NCI-H2081 (cell line): Measurements from ENCODE around the gene DVL2.
A peak's percentile ranks its signal among the peaks of the same experiment; 100 is the strongest.
"Not testable (repeated sequence)": the region's sequence is repeated elsewhere in the genome, so short reads cannot be mapped to it uniquely, and the experiment has no call there.

Source experiments
- DNase-seq, 2 experiments: peaks; one replicate each; lab custom pipeline; 2025; lab: John Stamatoyannopoulos, UW

The DVL2 gene

DNA sequence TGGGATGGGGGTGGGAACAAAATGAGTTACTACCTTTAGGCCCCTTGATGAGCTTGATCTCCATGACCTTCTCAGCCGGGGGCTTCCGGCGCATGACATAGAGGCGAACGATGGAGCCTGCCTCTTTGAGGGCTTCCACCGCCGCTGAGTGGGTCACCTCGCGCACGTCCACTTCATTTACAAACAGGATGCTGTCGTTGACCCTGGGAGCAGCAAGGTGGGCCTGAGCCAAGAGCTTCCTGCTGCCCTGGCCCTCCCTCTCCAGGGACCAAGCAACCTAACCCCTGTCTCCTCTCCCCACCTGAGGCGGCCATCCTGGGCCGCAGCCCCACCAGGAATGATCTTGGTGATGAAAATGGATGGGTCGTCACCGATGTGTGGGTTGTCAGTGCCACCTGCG, 30.9 kb downstream of the DVL2 start:
- no peak for DNase-seq

DNA sequence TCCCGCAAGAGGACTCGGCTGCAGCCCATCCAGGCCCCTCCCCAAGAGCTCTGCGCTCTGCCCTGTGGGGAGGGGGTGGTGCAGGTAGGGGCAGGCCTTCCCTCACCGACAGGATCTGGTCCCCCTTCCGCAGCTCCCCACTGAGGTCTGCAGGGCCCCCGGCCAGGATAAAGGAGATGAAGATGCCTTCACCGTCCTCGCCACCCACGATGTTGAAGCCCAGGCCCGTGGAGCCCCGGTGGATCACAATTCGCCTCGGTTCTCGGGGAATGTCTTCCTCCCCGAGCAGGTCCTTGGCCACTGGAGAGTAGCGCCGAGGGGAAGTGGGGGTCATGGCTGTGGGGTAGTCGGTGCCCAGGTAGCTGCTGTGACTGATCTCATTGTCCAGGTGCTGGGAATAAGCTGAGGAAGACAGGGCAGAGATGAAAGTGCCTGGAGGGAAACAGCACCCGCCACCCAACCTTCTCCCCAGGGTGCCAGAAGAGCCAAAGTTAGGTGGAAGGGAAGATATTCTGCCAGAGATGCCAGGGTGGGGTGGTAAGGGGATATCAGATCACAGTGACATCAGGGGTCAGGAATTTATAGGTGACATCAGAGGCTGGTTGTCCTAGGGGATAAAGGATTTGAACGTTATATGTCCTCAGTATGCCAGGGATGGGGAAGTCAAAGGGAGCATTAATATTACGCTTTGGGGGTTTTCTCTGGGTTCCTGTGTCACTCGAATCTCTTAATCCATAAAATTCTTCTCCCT, 37.5 kb downstream of the DVL2 start:
- no peak for DNase-seq

DNA sequence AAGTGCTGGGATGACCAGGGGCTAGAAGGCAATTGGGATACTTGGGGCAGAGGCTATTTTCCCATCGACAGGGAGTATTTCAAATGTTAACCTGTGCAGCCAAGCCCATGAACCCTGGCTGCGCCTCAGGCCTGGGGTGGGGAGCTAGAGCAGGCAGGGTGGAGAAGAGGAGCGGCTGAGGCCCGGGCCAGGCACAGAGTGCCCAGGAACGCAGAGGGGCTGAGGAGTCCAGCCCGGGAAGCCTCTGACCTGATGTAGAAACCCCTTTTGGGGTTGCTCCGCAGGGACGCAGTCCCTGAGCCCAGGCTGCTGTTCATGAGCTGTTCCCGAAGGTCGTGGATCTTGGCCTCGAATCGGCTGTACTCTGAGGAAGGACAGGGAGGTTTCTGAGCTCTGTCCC, 38.3 kb downstream of the DVL2 start:
- DNase-seq: no peak

DNA sequence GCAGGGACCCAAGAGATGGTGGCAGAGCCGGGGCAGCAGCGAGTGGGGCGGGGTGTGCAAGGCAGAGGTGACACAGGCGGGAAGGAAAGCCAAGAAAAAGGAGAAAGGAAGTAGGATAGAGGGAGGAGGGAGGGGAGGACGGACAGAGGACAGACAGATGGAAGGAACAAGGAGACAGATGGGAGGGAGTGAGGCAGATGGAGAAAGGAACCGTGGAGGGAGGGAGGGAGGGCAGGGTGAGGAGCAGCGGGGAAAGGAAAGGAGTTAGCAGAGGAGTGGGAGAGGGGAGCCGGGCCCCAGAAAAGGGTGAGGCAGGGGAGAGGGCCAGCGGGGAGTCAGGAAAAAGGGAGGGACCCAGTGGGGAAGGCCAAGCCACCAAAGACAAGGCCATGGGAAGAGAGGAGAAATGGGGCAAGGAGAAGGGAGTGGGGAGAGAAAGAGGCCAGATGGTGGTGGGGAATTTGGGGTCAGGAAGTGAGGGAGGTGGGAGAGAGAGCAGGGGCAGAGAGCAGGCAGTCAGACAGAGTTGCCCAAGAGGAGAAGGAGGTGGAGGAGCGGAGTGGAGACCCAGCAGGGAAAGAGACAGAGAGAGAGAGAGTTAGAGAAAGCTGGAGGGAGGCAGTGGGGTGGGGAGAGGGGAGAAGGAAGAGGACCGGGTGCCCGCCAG, 41.9 kb downstream of the DVL2 start:
- DNase-seq: no peak

DNA sequence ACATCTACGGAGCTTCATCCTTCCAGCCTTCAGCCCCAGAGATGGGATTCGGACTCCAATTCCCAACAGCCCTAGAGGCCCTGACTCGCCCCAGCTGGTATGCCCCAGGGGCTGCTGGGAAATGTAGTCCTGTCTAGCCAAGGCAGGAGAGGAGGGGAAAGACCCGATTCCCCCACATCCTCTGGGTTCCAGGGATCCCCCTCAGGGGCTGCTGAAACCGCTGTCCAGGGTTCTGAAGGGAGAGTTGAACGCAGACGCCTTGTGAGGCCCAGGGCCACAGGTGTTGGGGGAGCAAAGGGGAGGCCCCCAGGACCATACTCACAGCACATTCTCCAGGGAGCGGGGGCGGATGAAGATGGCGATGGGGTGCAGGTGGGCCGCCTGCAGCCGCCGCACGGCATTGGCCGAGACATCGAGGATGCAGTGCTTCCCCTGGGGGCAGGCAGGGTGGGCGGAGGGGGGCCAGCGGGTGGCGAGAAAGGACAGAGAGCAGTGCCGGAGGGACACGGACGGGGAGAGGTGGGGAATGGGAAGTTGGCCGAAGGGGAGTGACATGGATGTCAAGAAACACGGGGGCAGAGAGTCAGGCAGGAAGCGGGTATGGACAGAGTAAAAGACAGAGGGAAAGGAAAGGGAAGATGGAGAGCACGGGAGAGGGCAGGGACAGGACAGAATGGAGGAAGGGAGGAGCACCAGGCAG, 42.6 kb downstream of the DVL2 start:
- no peak for DNase-seq

DNA sequence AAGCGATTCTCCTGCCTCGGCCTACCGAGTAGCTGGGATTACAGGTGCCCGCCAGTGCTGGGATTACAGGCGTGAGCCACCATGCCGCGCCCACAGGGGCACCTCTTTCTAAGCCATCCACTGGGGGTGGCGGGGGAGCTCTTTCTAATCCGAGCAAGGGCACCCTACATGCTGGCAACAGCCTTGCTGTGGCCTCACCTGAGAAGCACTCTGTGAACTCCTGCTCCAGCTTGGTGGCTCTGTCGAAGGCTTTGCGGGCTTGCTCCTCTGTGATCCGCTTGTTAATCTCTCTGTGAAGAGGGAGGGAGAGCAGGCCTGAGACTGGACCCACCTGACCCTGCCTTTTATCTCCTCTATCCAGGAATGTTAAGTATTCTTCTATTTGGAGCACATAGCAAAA, 43.2 kb downstream of the DVL2 start:
- no peak for DNase-seq

DNA sequence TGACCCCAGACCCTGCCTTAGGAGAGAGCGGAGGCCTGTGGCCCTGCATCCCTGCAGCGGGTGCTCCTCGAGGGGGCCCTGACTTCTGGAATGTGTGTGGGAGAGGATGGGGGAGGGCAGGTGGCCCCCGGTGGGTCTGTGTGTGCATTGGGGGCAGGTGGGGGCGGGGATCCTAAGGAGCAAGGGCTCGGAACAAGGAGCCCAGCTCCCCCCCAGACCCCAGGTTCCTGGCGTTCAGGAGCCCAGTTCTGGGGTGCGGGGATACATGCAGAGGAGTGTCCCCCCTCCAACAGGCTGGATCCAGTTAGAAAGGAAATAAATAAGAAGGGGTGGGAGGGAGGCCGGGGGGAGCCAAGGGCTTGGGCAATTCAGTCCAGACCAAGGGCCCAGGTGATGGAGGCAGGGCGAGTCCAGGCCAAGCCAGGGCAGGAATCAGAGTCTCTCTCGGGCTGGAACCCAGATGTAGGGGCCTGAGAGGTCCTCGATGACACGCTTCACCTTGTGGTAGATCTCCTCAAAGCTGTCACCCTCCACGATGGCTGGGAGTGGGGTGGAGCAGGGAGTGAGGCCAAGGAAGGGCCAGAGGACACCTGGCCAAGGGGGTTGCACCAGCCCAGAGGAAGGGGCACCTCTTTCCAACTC, 43.9 kb downstream of the DVL2 start:
- DNase-seq: no peak

DNA sequence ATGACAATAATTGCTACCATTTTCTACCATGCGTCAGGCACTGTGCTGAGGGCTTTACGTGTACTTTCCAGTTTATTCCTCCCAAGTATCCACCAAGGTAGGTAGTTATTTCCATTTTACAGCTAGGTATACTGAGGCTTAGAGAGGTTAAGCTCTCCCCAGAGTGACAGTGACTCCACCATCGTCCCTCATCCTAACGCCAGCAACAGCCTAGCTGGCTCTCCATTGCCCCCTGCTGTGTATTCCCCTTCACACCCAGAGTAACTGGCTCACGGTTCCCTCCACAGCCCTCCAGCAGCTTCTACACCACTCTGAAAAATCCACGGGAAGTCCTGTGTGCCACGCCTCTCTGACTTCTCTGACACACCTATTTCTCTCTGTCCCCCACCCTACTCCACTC, 48.1 kb downstream of the DVL2 start:
- DNase-seq: no peak

DNA sequence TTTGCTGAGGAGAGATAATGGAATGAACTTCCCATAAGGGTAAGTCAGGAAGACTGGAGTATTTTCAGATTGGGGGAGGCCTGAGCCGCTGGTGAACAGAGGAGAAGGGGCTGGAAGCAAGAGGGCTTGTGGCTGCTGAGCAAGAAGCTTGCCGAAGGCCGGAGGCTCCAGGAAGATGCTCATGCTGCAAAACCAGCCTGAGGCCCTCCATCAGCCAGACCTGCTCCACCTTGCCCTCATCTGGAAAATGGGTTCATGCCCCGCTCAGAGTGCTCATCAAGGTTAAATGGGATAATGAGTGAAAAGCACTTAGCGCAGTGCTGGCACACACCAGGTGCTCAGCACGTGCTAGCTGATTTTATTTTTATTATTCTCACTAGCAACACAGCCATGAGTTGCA, 49.7 kb downstream of the DVL2 start:
- no peak for DNase-seq

DNA sequence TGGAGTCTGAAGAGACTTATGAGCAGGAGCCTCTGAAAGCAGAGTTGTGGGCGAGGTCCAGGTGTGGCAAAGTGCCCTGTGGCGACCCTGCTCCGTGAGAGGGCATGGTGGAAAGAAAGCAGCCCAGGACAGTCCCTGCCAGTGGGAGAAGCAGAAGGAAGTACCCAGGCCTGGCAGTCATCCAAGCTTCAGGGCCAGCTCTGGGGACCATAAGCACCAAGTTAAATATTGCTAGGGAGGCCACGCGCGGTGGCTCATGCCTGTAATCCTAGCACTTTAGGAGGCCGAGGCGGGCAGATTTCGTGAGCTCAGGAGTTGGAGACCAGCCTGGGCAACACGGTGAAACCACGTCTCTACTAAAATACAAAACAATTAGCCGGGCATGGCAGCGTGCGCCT, 50.2 kb downstream of the DVL2 start:
- DNase-seq: peak; percentile 2 to 3

DNA sequence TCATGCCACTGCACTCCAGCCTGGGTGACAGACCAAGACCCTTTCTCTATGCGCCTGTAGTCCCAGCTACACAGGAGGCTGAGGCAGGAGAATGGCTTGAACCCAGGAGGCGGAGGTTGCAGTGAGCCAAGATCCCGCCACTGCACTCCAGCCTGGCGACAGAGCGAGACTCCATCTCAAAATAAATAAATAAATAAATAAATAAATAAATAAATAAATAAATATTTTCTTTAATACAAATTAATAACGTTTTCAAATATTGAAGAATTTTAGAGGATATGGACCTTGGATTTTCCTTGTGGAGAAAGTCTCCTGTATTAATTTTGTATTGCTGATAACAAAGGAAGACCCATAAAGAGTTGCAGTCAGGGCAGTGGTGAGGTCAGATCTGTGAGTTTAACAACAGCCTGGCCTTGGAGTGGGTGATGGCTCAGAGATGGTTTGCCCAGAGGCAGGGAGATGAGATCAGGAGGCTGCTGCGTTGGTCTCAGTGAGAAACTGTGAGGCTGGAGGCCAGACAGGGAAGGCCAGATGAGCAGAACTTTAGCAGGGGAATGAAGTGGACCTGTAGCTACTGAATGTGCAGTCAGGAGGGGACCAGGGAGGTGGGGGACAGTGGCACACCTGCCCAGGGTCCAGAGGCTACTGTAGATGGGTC, 50.8 kb downstream of the DVL2 start:
- no peak for DNase-seq

DNA sequence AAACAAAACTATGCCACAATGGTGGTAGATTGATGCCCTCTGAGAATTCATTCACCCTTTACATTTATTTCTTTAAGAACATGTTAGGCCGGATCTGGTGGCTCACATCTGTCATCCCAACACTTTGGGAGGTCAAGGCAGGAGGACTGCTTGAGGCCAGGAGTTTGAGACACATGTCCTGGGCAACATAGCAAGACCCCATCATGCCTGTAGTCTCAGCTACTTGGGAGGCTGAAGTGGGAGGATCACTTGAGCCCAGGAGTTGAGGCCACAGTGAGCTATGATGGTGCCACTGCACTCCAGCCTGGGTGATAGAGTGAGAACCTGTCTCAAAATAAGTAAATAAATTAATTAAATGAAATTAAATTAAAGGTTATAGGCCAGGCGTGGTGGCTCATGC, 52.2 kb downstream of the DVL2 start:
- not testable (repeated sequence) for DNase-seq

DNA sequence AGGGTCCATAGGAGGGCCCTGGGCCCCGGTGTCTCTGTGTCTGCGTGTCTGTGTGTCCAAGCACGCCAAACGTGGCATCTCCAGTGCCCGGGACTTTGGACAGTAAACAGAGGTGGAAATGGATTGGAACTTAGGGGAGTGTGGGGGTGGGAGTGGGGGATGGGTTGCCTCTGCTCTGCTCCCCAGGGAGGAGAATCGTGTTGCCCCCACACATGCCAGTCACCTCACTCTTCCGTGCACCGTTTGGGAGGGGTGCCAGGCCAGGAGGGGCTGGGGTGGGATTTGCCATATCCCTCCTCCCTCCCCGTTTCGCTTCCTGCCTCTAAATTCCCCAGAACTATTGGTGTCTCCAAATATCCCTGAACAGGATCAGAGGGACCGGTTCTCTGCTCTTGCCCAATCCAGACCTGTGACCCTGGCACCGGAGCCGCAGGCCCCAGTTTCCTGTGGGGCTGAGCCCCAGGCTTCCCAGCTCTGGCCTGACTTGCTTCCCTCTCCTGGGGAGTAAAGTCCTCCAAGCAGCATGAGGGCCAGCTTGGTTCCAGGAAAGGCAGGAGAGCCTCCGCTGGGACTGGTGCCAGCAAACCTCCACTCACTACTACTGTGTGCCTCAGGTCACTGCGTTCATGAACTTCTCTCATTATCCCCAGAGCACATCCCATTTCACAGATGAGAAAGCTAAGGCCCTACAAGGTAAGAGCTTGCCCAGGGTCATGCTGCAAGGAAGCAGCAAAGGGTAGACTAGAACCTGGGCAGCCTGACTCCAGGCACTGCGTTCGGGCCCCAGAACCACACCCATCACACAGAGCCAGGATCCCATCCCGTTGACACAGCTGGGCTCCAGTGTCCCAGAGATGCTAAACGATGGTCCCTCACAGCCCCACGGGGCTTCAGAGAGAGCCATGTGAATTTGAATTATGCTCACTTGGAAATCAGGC, 54.7 kb downstream of the DVL2 start, which contains the start of gene ASGR1:
ASGR1 (minus strand) TSS at position 54 of the 938 bp plus-strand sequence. CDS start 807 bp downstream, outside the sequence.
- no peak for DNase-seq

DNA sequence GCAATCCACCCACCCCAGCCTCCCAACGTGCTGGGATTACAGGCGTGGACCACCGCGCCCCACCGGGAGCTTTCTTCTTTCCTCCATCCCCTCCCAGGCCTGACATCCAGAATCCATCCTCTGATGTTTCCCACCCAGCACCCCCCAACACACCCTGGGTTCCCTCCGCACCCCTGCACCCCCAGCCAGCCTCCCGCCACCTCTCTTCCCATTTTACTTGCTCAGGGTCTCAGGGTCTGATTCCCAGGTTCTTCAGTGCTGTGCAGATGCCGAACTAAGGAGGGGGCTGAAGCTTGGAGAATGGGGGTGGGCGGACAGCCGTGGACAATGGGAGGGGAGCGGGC, 55.4 kb downstream of the DVL2 start:
- no peak for DNase-seq

DNA sequence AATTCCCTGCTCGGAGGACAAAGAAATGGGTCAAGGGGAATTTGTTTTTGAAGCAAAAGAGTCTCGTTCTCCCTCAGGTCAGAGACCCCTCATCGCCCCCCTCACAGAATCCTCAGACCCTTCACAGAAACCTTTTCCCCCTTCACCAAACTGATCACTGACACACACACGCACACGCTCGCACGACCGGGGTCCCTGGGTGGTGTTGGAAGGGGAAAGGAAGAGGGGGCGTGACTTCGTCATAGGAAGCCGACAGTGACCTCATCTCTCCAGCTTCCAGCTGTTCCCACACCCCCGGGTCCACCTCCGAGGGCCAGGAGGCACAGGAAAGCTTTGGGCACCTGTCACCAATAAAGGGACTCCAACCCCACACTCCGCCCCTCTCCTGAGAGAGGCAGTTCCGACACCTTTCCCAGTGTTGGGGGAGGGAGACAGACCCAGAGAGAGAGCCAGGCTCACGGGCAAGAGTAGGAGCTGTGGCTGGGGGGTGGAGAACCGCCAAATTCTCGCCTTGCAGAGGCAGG, 56.3 kb downstream of the DVL2 start:
- peak in 1 of 2 experiments; percentile 21 for DNase-seq

DNA sequence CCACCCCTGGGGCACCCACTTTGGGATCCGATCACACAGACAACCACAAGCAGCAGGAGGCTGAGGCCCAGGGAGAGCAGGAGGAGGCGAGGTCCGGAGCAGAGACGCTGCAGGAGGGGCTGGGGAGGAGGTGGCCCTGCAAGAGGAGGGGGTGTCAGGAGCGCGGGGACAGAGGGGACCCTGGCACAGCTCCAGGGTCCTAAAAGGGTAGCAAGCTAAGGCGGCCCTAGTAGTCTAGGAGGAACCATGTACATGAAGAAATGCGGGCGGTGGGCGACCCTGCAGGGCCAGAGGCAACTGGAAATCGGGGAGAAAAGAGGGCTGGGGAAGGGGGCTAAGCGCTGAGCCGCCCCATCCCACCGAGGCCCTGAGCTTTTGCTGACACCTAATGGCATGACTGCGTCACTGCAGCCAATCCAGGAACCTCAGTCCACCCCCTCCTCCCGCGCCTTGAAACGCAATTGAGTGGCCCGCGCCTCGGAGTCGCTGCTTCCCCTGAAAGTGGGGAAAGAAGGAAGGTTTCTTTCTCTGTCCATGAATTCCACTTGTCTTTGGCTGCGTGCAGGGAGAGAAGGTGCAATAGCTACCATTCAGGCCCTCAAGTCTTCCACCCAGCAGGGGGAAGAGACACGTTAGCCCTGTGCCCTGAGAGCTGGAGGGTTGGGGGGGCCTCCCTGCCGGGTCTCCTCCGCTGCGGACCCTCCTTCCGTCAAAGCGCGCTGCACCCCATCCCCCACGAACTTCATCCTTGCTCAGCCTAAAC, 56.9 kb downstream of the DVL2 start:
- DNase-seq: peak; percentile 16 to 25

DNA sequence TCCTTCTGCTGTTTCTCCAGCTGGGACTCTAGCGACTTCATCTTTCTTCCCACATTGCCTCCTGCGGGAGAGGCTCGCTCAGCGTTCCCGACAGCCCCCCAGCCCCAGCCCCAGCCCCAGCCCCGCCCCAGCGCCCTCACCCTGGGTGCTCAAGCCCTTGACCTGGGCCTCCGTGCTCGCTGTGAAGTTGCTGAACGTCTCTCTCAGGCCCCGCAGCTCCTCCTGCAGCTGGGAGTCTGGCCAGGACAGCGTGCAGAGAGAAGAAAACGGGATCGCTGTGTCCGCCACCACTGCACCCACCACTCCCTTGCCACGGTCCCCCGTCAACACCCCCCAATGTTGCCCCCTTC, 57.5 kb downstream of the DVL2 start:
- DNase-seq: no peak

DNA sequence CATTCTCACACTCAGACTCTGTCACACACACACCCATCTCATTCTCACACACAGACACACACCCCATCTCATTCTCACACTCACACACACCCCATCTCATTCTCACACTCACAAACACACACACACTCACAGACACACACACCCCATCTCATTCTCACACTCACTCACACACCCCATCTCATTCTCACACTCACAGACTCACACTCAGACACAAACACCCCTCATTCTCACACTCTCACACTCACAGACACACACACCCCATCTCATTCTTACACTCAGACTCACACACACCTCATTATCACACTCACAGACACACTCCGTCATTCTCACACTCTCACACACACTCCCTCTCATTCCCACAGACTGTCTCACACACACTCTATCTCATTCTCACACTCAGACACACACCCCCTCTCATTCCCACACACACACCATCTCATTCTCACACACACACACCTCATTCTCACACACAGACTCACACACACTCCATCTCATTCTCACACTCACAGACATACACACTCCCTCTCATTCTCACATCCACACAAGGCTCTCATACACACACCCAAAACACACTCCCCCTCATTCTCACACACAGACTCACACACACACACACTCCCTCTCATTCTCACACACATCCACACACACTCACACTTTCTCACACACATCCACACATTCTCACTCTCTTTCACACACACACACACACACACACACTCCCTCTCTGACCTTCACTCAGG, 58.0 kb downstream of the DVL2 start:
- DNase-seq: no peak
